ENCODE results near the gene NOD1.

DNA sequence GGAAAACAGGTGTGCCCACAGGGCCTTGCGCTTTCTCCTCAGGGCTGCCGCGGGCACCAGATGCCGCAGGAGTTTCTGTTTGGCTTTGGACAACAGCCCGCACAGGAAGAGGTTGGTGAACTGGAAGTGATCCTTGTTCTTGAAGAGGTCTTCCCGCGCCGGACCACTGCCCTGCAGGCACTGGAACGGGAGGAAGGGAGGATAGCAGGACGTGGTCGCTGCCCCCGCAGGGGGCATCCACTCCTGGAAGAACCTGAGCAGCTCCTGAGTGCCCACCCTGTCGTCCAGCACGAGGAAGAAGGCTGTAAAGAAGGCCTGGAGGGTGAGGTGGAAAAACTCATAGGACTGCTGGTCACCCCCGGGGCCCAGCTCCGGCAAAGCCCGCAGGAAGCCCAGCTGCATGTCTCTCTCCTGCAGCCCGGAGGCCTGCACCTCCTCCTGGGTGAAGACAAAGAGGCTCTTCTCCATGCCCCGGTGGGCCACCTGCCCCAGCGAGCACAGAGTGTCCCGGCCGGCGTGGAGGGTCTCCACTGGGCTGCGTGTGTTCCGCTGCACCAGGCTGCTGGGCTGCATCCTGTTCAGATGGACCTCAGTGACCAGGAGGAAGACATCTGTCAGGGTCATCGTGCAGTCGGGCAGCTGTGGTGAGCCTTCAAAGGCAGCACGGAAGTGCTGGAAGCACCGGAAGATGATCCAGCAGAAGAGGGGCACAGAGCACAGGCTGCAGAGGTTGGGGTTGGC is 26.9 kb downstream of the NOD1 start:
- TF ChIP-seq, protein P1, sequence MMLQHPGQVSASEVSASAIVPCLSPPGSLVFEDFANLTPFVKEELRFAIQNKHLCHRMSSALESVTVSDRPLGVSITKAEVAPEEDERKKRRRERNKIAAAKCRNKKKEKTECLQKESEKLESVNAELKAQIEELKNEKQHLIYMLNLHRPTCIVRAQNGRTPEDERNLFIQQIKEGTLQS (IDR thresholded peaks at IDR 0.05; ENCODE audit: insufficient read depth, low read depth, low read length), result no peak
- TF ChIP-seq ASH2L (IDR thresholded peaks at IDR 0.05; ENCODE audit: low read length) (no peak), POLR2A (IDR thresholded peaks at IDR 0.05; ENCODE audit: control extremely low read depth in 1 of 2, low read depth in 2 of 2, low read length in 2 of 2) (no peak), POLR2AphosphoS5 (IDR thresholded peaks at IDR 0.05; ENCODE audit: low read depth, low read length) (no peak), CEBPB (IDR thresholded peaks at IDR 0.05; ENCODE audit: low read depth, low read length) (no peak), EZH2 (IDR thresholded peaks at IDR 0.05; ENCODE audit: low read depth, low read length, severe bottlenecking) (no peak), RAD21 (IDR thresholded peaks at IDR 0.05 in 1 of 2, conservative IDR thresholded peaks at IDR 0.05 in 1 of 2; ENCODE audit: low read depth in 2 of 2, low read length in 2 of 2) (no peak), EP300 (IDR thresholded peaks at IDR 0.05; ENCODE audit: borderline replicate concordance in 1 of 2, low read depth in 2 of 2, low read length in 2 of 2) (no peak), SP1 (IDR thresholded peaks at IDR 0.05; ENCODE audit: low read depth, low read length) (no peak)
- TF ChIP-seq, protein P2, sequence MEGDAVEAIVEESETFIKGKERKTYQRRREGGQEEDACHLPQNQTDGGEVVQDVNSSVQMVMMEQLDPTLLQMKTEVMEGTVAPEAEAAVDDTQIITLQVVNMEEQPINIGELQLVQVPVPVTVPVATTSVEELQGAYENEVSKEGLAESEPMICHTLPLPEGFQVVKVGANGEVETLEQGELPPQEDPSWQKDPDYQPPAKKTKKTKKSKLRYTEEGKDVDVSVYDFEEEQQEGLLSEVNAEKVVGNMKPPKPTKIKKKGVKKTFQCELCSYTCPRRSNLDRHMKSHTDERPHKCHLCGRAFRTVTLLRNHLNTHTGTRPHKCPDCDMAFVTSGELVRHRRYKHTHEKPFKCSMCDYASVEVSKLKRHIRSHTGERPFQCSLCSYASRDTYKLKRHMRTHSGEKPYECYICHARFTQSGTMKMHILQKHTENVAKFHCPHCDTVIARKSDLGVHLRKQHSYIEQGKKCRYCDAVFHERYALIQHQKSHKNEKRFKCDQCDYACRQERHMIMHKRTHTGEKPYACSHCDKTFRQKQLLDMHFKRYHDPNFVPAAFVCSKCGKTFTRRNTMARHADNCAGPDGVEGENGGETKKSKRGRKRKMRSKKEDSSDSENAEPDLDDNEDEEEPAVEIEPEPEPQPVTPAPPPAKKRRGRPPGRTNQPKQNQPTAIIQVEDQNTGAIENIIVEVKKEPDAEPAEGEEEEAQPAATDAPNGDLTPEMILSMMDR (IDR thresholded peaks at IDR 0.05; ENCODE audit: control extremely low read depth in 1 of 3, insufficient read depth in 1 of 3, low read depth in 1 of 3, low read length in 3 of 3), result no peak
- TF ChIP-seq, protein P3, sequence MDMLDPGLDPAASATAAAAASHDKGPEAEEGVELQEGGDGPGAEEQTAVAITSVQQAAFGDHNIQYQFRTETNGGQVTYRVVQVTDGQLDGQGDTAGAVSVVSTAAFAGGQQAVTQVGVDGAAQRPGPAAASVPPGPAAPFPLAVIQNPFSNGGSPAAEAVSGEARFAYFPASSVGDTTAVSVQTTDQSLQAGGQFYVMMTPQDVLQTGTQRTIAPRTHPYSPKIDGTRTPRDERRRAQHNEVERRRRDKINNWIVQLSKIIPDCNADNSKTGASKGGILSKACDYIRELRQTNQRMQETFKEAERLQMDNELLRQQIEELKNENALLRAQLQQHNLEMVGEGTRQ (IDR thresholded peaks at IDR 0.05; ENCODE audit: low read length), result no peak

Data from H1 (cell line).